Activated T-helper 17 cell treated with anti-CD3 and anti-CD28 coated beads, Interleukin-2, amount 50 U/mL, for 72 hours (primary cell): Measurements from ENCODE around the gene PISD. TPM values are rescaled to one million over a fixed set of nuclear protein-coding genes. Genes with fewer than 3 reads are reported as not detected.
"Not testable (repeated sequence)": the region's sequence is repeated elsewhere in the genome, so short reads cannot be mapped to it uniquely, and the experiment has no call there.

Experiments
- ATAC-seq: fragments of 150-1000 bp; cut with Tn5 transposase; replicated peaks from 2 replicates; pipeline ENCODE4 v1.10.0; 2021; ENCODE audit warnings: mild to moderate bottlenecking, moderate library complexity
- H3K27ac Mint-ChIP-seq: one replicate; pipeline ENCODE4 v1.8.0; 2022; ENCODE audit warnings: mixed read lengths
- H3K27me3 Mint-ChIP-seq: one replicate; pipeline ENCODE4 v1.8.0; 2022; ENCODE audit warnings: mixed read lengths
- H3K36me3 Mint-ChIP-seq: one replicate; pipeline ENCODE4 v1.8.0; 2022; ENCODE audit warnings: low read depth, mild to moderate bottlenecking, mixed read lengths
- H3K4me1 Mint-ChIP-seq: one replicate; pipeline ENCODE4 v1.8.0; 2022; ENCODE audit warnings: mixed read lengths
- H3K4me3 Mint-ChIP-seq: one replicate; pipeline ENCODE4 v1.8.0; 2022; ENCODE audit warnings: mild to moderate bottlenecking, mixed read lengths
- H3K9me3 Mint-ChIP-seq: one replicate; pipeline ENCODE4 v1.8.0; 2022; ENCODE audit warnings: mixed read lengths
- total RNA-seq, 2 donors: library from RNA; stranded (reverse); gene quantifications; one replicate each; pipeline ENCODE4 v1.2.3, GENCODE V29; 2022

Gene PISD
- total RNA-seq, 2 donors from 2014 or later: 41.1 to 44.1 TPM

DNA sequence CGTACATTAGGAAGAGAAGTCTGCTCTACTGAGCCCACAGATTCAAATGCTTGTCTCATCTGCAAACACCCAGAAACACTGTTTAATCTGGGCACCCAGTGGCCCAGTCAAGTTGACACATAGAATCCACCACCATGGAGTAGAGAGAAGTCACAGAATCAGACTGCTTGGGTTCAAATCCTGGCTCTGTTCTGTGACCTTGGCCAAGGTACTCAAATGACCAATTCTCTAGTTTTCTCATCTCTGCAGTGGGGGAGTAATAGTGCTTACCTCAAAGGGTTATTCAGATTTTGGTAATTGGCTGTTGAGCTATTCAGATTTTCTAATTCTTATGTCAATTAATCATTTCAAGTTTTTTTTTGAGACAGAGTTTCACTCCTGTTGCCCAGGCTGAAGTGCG lies 71.9 kb downstream of the PISD start:
- not testable (repeated sequence) for H3K27ac Mint-ChIP-seq, H3K27me3 Mint-ChIP-seq, ATAC-seq, H3K9me3 Mint-ChIP-seq, H3K4me3 Mint-ChIP-seq
- H3K36me3 Mint-ChIP-seq: peaks cover 49% of the 10 kb centered on the region
- peaks cover 10% of the 10 kb centered on the region for H3K4me1 Mint-ChIP-seq

DNA sequence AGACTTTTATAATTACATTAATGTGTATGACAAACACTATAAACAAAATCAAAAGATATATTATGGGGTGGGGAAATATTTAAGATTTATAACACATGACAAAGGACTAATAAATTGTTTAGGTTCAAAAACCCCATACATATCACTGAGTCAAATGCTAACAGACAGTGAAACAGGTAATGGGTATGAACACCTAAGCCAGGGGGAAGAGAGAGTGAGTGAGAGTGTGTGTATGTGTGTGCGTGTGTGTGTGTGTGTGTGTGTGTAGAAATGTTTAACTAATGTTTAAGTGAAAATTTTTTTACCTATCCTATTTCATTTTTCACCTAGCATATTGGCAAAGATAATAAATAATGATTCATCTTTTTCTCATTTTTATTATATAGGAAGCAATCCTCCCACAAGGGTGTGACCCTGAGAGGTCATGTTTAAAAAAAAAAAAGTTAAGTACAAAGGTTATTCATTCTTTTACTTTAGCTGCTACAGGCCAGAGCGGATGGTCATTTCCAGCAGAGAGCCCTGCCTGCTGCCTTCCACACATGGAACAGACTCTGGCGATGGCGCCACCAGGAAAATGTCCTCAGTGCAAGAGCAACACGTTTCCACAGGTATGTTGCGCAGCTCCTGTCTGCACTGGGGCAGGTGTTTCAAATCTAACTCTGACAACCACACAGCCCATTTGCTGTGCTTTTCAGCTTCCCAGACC lies 72.9 kb downstream of the PISD start:
- no peak for ATAC-seq

GRCh38 chr22:31586137-31586920 lies 75.7 kb downstream of the PISD start:
- no peak for ATAC-seq
- peak overlapping the region; percentile 10 for H3K27ac Mint-ChIP-seq
- no peaks in the 10 kb centered on the region for H3K9me3 Mint-ChIP-seq
- H3K36me3 Mint-ChIP-seq: peaks cover 83% of the 10 kb centered on the region
- H3K4me1 Mint-ChIP-seq: peaks cover 33% of the 10 kb centered on the region
- H3K27me3 Mint-ChIP-seq: no peaks in the 10 kb centered on the region
- H3K4me3 Mint-ChIP-seq: peak overlapping the region; percentile 1

More for the DNA sequence above, 72.9 kb downstream of the PISD start:
- H3K4me3 Mint-ChIP-seq: no peak overlapping the region
- peaks cover 20% of the 10 kb centered on the region for H3K4me1 Mint-ChIP-seq
- H3K36me3 Mint-ChIP-seq: peaks cover 57% of the 10 kb centered on the region
- peak overlapping the region; percentile 10 for H3K27ac Mint-ChIP-seq
- no peaks in the 10 kb centered on the region for H3K9me3 Mint-ChIP-seq
- no peaks in the 10 kb centered on the region for H3K27me3 Mint-ChIP-seq

GRCh38 chr22:31585161-31585859 lies 76.7 kb downstream of the PISD start:
- Mint-ChIP-seq H3K27me3 (no peaks in the 10 kb centered on the region), H3K9me3 (no peaks in the 10 kb centered on the region), H3K27ac (no peak overlapping the region), H3K4me1 (peaks cover 33% of the 10 kb centered on the region), H3K4me3 (peak overlapping the region; percentile 30), H3K36me3 (peaks cover 92% of the 10 kb centered on the region)
- peak; percentile 27 for ATAC-seq

DNA sequence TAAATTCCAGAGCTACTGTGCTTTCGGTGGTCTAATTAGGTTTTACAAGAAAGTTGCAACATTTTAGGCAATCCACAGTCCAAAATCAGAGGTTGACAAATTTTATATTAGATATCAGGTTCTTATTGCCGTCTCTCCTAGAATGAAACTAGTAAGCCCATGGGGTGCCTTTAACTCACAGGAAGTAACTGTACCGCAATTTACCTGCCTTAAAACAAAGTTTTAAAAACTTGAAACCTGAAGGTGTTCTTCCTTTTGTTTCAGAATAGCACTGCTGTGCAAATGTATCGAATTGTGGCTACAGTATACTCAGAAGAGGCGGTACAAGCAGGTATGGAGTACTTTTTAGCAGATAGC lies 77.2 kb downstream of the PISD start:
- H3K9me3 Mint-ChIP-seq: no peaks in the 10 kb centered on the region
- H3K27me3 Mint-ChIP-seq: no peaks in the 10 kb centered on the region
- ATAC-seq: no peak
- H3K4me1 Mint-ChIP-seq: peaks cover 33% of the 10 kb centered on the region
- no peak overlapping the region for H3K27ac Mint-ChIP-seq
- H3K36me3 Mint-ChIP-seq: peaks cover 97% of the 10 kb centered on the region
- H3K4me3 Mint-ChIP-seq: peak overlapping the region; percentile 30

GRCh38 chr22:31583861-31584485 lies 78.0 kb downstream of the PISD start:
- peaks cover 33% of the 10 kb centered on the region for H3K4me1 Mint-ChIP-seq
- no peak for ATAC-seq
- H3K9me3 Mint-ChIP-seq: no peaks in the 10 kb centered on the region
- no peaks in the 10 kb centered on the region for H3K27me3 Mint-ChIP-seq
- peak overlapping the region; percentile 30 for H3K4me3 Mint-ChIP-seq
- H3K27ac Mint-ChIP-seq: peak overlapping the region; percentile 1
- H3K36me3 Mint-ChIP-seq: peaks cover 97% of the 10 kb centered on the region

DNA sequence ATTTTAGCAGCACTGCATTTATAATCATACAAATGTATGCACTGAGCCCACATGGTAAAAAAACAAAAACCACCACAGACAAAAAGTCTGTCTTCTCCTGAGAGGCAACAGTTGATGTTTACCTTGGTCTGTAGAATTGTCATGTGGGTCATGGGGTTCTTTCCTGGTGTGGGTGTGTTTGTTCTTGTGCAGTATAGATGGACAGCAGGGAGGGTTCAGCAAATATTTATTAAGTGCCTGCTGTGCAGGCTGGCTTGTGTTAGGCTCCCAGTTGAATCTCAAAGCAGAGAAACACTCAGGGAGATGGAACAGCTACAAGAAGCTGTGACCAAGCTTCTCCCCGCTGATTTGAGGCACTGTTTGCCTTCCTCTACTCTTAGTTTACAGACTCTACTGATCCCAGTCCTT lies 82.2 kb downstream of the PISD start:
- Mint-ChIP-seq H3K9me3 (no peaks in the 10 kb centered on the region), H3K4me3 (no peak overlapping the region), H3K36me3 (peaks cover 94% of the 10 kb centered on the region), H3K4me1 (peaks cover 24% of the 10 kb centered on the region), H3K27me3 (no peaks in the 10 kb centered on the region), H3K27ac (no peak overlapping the region)
- ATAC-seq: no peak

GRCh38 chr22:31578171-31578570 lies 83.8 kb downstream of the PISD start:
- ATAC-seq: no peak
- Mint-ChIP-seq H3K27ac (peak overlapping the region; percentile 47), H3K27me3 (no peaks in the 10 kb centered on the region), H3K36me3 (peaks cover 94% of the 10 kb centered on the region), H3K9me3 (no peaks in the 10 kb centered on the region), H3K4me1 (peaks cover 10% of the 10 kb centered on the region), H3K4me3 (no peak overlapping the region)

DNA sequence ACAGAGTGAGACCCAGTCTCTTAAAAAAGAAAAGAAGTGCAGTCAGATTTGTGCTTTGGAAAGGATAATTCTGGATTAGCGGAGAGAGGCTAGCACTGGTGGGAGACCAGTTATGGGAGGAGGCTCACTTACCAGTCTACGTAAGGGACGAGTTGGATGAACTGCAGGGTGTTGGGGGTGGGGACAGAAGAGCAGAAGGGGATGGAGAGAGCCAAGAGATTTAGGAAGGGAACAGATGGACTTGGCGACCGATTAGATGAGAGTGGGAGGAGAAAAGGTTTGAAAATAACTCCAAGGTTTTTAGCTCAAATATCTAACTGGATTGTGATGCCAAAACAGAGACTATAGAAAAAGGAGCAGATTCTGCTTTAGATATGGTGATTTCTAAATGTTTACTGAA lies 84.3 kb downstream of the PISD start:
- Mint-ChIP-seq H3K27me3 (no peaks in the 10 kb centered on the region), H3K27ac (peak overlapping the region; percentile 47), H3K4me1 (peaks cover 9% of the 10 kb centered on the region), H3K4me3 (no peak overlapping the region), H3K9me3 (no peaks in the 10 kb centered on the region), H3K36me3 (peaks cover 95% of the 10 kb centered on the region)
- ATAC-seq: no peak

DNA sequence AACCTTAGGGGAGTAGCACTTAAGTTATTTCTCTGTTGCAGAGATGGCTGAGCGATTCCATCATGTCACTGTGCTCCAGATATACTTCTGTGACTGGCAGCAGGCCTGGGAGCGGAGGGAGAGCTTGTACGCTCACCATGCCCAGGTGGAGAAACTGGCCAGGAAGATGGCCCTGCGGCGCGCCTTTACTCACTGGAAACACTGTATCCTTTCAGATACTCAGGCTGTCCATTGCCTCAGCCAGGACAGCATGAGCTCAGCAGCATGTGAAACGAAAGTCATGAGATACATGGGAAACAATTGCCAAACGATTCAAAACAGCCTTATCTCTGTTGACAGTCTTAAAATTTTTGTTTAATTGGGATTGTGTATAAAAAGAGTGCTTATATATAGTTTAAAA lies 86.8 kb downstream of the PISD start:
- Mint-ChIP-seq H3K36me3 (peaks cover 96% of the 10 kb centered on the region), H3K27ac (peak overlapping the region; percentile 20), H3K27me3 (no peaks in the 10 kb centered on the region), H3K9me3 (no peaks in the 10 kb centered on the region), H3K4me3 (no peak overlapping the region), H3K4me1 (peaks cover 4% of the 10 kb centered on the region)
- ATAC-seq: no peak

GRCh38 chr22:31574055-31574670 lies 87.9 kb downstream of the PISD start:
- Mint-ChIP-seq H3K27me3 (no peaks in the 10 kb centered on the region), H3K27ac (no peak overlapping the region), H3K36me3 (peaks cover 96% of the 10 kb centered on the region)

GRCh38 chr22:31572939-31573338 lies 89.1 kb downstream of the PISD start:
- Mint-ChIP-seq H3K36me3 (peaks cover 98% of the 10 kb centered on the region), H3K27ac (peak overlapping the region; percentile 20), H3K4me3 (no peak overlapping the region), H3K27me3 (no peaks in the 10 kb centered on the region), H3K9me3 (no peaks in the 10 kb centered on the region), H3K4me1 (peaks cover 8% of the 10 kb centered on the region)
- ATAC-seq: no peak

More at GRCh38 chr22:31574055-31574670, 87.9 kb downstream of the PISD start:
- no peaks in the 10 kb centered on the region for H3K9me3 Mint-ChIP-seq
- peaks cover 7% of the 10 kb centered on the region for H3K4me1 Mint-ChIP-seq
- H3K4me3 Mint-ChIP-seq: no peak overlapping the region
- no peak for ATAC-seq

GRCh38 chr22:31569126-31569525 lies 92.9 kb downstream of the PISD start:
- H3K4me1 Mint-ChIP-seq: peaks cover 4% of the 10 kb centered on the region
- H3K27me3 Mint-ChIP-seq: no peaks in the 10 kb centered on the region
- peak overlapping the region; percentile 81 for H3K27ac Mint-ChIP-seq
- peak; percentile 37 for ATAC-seq
- no peak overlapping the region for H3K4me3 Mint-ChIP-seq
- H3K36me3 Mint-ChIP-seq: peaks cover 94% of the 10 kb centered on the region
- no peaks in the 10 kb centered on the region for H3K9me3 Mint-ChIP-seq
